GM19193 (cell line): ENCODE data around the gene TWIST2.

Experiments used
- POLR2A ChIP-seq: IDR thresholded peaks from 4 replicates; pipeline ENCODE4 v1.6.1; 2011; ENCODE audit not compliant: insufficient read depth, insufficient read length; ENCODE audit errors: extremely low read depth

The TWIST2 gene

DNA sequence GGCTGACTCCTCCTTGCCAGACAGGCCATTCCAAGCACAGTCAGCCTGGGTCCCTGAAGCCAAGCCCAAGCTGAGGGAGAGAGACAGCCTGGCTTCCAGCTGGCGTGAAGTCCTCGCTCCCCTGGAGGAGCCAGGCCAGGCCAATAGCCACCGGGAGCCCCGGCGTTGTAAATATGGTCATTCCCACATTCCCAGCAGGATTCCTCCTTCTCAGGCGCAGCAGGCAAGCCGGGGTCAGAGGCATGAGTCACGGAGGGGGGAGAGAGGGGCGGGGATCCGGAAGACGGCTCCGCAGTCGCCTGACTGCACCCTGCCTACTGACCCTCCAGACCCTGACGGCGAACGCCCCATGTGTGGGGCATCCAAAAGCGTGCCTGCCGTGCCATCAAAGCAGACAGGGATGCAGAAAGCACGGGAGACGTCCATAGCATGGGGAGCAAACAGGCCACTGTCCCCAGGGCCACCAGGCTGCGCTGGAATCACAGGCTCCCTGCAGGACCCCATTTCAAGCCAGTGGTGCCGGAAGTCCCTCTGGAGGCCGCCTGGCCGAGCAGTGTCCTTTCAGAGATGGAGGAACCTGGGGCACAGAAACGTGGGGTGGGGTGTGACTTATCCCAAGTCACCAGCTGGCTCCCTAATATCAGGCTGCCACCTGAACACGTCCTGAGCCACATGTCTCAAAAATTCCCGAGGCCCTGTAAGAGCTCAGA is 48.2 kb downstream of the TWIST2 start:
- TF ChIP-seq POLR2A, result no peak

DNA sequence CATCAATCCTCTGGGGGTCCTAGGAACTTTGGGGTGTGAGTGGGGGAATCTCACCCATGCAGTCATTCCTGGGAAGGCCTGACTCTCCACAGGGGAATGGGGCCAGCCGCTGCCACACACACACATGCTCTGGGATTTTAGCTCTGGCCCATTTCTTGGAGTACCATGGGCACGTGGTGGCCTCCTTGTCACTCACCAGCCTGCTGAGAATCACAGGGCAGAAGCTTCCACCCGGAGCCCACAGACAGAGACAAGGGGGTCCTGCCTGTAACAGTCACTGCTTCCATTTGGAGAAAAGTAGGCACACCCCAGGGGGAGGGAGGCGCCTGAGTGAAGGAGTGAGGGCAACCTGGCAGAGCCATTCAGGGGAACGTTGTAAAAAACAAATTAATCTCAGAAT is 48.8 kb downstream of the TWIST2 start:
- TF ChIP-seq POLR2A, result no peak

DNA sequence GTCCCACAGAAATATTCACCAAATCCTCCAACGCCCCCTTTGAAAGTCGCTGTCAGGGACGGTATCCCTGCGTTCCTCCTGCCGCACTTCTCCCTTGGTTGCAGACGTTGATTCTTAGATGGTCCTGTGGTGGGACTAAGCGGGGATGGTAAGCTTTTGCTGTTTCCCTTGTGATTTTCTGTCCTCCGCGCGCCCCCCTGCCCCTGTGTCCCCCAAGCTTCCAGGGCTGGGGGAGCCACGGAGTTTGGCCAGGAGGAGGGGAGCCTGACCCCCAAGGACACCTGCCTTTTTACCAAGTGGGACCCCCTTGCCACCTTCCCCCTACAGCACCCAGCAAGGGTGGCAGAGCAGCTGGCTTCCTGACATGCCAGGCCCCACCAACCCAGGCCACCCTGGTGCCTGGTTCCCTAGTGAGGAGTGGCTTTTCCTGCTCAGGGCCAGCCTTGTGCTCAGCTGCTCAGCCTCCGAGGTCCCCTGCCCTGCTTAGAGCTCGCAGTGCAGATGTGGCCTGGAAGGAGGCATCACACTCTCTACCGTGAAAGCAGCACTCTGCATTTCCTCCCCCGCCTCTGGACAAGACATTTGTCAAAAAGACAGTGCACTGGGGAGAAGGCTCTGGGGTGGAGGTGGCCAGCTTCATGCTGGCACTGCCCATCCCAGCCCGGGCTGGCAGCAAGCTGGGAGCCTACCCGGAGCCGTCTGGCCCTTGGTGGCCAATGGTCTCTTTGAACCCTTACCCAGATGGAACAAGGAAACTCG is 49.4 kb downstream of the TWIST2 start:
- TF ChIP-seq POLR2A, result no peak

DNA sequence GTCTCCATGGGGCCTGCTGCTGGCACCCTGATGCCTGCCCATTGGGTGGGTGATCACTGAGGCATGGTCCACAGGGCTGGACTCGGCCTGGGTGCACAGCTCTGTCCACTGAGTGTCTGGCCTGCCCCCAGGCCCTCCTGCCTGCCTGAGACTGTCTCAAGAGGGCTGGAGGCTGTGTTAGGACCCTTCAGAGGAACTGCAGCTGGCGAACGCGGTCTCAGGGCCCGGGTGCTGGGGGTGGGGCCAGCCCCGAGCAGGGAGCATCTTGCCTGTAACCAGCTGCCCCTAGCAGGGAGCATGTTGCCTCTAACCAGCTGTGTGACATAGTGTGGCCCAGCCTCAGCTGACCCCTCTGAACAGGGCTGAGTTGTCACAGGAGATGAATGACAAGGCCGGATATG is 50.0 kb downstream of the TWIST2 start:
- no peak for TF ChIP-seq POLR2A

DNA sequence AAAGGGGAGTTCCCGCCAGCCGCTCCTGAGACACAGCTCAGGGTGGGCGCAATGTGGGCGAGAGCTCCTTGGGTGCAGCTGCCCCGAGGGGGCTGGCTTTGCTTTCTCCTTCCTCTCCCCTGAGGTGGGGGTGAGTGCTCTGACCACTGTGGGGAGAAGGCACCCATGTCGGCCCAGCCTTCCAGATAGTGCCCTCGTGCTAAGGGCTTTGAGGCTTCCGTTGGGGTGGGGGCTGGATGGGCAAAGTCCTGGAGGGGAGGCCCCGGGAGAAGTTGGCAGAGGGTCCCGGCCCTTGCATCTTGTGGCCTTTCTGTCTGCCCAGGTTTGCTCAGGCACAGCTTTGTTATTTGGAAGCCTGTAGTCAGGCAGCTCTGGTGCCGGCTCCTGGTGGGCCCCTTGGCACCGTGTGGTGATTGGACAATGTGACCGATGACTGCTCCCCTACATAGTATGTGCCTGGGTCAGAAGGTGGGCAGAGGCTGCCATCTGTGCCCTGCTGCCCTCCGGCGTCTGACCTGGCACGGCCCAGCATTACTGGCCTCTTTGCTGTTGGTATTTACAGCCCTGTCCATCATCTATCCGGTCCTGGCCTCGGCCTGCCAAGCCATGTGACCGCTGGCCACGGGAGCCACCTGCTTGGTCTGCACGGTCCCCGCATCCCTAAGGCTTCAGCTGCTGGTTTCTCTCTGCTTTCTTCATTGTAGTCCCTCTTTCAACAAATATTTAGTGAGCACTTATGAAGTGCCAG is 50.8 kb downstream of the TWIST2 start:
- TF ChIP-seq POLR2A, result no peak

DNA sequence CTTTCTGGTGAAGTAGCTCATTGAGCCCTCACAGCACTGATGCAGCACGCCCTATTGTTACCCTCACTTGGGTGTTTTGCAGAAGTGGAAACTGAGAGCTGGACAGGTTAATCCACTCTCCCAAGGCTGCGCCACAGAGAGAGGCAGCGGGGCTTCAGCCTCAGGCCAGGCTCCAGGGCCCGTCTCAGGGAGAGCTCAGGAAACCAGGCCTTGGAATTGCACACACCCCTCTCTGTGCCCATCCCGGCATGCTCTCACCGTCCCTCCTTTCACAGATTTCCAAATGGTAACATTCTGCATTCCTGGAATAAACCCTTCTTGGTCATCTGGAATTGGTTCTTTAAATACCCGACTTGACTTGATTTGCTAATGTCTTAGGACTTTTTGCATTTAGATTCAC is 51.5 kb downstream of the TWIST2 start:
- TF ChIP-seq POLR2A, result no peak

DNA sequence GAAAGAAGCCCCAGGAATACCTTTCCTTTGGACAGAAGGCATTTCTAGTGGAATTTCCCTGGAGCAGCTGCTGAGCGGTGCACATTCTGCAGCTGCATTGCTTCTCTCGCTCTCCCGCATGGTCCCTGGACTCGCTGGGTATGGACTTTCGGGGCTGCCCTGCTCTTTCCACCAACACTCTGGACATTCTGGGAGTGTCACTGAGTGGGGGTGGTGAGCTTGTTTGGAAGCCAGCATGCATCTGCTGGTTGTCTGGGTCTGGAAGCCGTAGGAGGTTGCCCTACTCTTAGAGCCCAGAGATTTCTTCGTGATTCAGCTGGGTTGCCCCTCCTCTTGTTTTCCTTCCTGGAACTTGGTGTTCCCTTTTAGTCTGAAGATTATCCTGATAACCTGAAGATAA is 52.6 kb downstream of the TWIST2 start:
- no peak for TF ChIP-seq POLR2A

DNA sequence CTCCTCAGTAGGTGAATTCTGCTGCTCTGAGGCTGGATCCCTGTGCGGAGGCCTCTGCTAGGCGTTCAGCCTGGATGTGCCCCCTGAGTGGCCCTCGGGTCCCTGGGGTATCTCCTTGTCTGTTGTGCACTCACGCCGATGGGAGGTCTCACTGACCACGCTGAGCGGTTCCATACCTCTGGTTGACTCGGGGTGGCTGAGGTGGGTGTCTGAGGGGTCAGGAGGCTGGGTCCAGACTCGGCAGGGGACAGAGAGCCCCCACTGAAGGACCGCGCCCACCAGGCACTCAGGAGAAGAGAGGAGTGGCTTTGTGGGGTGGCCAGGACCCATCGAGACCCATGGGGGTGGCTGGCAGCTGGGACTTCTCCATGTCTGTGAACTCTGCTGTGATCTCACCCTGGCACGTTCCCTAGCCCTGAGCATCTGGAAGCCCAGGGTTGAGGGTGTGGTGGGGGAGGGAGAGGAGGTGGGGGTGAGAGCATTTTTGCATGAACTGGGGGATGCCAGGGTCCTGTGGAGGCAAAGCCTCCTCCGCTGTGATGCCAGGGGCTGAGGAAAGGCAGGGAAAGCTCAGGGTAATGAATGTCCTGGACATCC is 53.7 kb downstream of the TWIST2 start:
- no peak for TF ChIP-seq POLR2A

DNA sequence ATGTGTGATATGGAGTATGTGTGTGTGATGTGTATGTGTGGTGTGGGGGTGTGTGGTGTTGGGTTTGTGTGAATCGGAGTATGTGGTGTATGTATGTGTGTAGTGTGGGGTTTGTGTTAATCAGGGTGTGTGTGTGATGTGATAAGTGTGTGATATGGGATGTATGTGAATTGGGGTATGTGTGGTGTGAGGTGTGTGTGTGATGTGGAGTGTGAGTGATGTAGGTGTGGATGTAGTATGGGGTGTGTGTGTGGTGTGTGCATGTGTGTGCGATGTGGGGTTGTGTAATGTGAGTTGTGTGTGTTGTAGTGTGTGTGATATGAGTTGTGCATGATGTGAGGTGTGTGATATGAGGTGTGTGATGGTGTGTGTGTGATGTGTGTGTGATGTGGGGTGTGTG is 54.4 kb downstream of the TWIST2 start:
- TF ChIP-seq POLR2A, result no peak

DNA sequence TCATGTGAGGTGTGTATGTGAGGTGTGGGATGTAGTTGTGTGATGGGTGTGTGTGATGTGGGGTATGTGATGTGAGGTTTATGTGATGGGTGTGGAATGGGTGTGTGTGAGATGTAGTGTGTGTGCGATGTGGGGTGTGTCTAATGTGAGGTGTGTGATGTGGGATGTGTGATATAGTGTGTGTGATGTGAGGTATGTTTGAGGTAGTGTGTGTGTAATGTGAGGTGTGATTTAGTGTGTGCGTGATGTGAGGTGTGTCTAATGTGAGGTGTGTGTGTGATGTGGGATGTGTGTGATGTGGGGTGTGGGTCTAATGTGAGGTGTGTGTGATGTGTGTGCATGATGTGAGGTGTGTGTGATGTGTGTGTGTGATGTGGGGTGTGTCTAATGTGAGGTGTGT is 55.3 kb downstream of the TWIST2 start:
- no peak for TF ChIP-seq POLR2A

DNA sequence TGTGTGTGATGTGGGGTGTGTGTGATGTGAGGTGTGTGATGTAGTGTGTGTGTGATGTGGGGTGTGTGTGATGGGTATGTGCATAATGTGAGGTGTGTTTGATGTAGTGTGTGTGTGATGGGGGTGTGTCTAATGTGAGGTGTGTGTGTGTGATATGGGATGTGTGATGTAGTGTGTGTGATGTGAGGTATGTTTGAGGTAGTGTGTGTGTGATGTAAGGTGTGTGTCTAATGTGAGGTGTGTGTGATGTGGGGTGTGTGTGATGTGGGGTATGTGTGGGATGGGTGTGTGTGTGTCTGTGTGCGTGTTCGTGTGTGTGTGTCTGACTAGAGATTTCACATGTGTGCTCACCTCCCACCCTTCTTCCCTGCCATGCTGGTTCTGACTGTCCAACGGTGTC is 56.3 kb downstream of the TWIST2 start:
- no peak for TF ChIP-seq POLR2A

DNA sequence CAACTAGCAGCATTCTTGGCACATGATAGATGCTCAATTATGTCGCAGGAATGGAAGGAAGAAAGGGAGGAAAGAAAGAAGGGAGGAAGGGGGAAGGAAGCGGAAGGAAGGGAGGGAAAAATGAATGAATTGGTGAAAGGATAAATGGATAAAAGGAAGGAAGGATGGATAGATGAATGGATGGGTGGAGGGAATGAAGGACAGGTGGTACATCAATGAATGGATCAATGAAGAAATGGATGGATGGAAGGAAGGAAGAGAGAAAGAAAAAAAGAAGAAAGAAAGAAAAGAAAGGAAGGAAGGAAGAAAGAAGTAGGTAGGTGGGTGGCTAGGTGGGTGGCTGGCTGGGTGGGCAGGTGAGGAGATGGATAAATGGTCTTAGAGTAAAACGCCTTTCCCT is 56.8 kb downstream of the TWIST2 start:
- no peak for TF ChIP-seq POLR2A

DNA sequence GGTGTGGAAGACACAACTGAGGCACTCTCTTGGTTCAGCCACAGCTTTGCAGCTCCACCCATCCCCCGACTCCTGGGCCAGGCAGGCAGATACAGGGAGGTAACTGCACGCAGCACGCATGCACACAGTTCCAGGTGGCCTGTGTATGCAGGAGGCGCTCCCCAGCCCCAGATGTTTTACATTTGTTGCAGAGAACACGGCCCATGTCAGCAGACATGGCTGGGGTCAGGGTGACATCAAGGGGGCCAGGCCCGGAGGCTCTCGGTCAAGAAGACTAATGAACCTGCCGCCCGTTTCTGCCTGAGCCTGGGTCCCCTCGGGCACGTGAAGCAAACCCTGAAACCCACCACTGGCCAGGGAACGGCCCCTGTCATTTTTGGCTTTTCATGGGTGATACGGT is 57.3 kb downstream of the TWIST2 start:
- TF ChIP-seq POLR2A, result no peak

DNA sequence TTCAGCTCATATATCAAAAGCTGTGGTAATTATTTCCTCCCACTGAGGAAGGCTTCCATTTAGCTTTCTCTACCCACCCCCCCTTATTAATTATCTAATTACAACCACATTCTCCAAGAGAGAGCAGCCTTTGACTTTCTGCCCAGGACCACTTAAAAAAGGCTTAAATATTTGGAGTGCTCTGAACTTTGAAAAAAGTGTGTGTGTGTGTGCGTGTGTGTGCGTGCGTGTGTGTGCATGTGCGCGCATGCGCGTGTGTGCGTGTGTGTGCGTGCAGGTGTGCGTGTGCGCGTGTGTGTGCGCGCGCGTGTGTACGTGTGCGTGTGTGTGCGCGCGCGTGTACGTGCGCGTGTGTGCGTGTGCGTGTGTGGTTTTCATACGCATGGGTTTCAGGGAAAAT is 57.8 kb downstream of the TWIST2 start:
- TF ChIP-seq POLR2A, result no peak

DNA sequence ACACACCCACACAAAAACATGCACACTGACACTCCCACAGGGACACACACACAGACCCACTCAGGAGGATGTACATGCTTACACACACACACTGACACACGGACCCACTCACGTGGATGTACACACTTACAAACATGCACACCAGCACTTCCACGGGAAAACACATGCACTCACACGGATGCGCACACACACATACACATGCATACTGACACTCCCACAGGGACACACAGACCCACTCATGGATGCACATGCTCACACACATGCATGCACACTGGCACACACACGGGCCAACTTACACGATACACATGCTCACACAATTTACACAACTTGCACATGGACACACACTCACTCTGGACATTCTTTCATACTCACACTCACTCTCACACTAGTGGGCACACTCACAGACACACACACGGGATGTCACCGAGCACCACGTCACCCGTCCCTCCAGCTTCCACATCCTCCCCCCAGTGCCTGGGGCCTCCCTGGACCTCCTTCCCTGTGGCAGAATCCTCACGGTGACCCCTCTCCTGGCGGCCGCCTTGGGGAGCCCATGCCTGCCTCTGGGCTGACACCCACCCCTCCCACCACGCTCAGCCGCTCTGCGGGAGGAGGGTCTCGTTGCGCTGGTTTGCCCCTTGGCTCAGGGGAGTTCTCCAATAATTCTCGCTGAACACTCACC is 58.5 kb downstream of the TWIST2 start:
- TF ChIP-seq POLR2A, result no peak
